Mucosa of stomach (tissue), 1 donor: ENCODE data around the gene ANTXR1.

Experiments used
- H3K27me3 ChIP-seq: one replicate; pipeline ENCODE4 v1.7.0; 2013; ENCODE audit warnings: mild to moderate bottlenecking, low read length; ENCODE audit not compliant: control insufficient read depth, insufficient read depth
- H3K36me3 ChIP-seq: one replicate; pipeline ENCODE4 v1.7.0; 2013; ENCODE audit warnings: low read length; ENCODE audit not compliant: control insufficient read depth, insufficient read depth
- H3K4me1 ChIP-seq: one replicate; pipeline ENCODE4 v1.7.0; 2013; ENCODE audit warnings: mild to moderate bottlenecking, low read length; ENCODE audit not compliant: control insufficient read depth, insufficient read depth
- H3K4me3 ChIP-seq: one replicate; pipeline ENCODE4 v1.7.0; 2013; ENCODE audit warnings: low read length
- H3K9ac ChIP-seq: one replicate; pipeline ENCODE4 v1.7.0; 2013; ENCODE audit warnings: mild to moderate bottlenecking, low read length, moderate library complexity
- H3K9me3 ChIP-seq: one replicate; pipeline ENCODE4 v1.7.0; 2013; ENCODE audit warnings: mild to moderate bottlenecking, low read length, moderate library complexity; ENCODE audit not compliant: control insufficient read depth
- donor health status: Pancreatic carcinoma.

Gene ANTXR1

DNA sequence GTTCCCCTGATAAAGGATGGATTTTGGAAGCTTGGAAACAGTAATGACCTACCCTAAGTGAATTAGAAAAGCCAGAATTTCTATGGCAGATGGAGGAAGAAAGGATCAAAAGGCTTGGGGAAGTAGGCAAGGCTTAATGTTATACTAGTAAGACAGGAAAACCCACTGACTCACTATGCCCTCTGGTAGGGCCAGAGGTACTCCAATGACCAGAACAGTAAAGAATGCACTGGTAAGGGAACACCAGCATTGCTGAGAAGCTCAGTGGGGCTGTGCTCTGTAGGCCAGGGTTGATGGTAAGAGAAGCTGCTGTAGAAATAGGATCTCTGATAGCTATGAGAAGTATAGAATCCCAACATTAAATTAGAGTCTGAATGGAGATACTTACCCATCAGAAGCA lies 247.7 kb downstream of the ANTXR1 start:
- Histone ChIP-seq H3K9me3 (peaks cover 7% of the 10 kb centered on the region), H3K9ac (no peak overlapping the region), H3K4me1 (no peaks in the 10 kb centered on the region), H3K4me3 (no peak overlapping the region), H3K36me3 (no peaks in the 10 kb centered on the region), H3K27me3 (peaks cover 5% of the 10 kb centered on the region)

DNA sequence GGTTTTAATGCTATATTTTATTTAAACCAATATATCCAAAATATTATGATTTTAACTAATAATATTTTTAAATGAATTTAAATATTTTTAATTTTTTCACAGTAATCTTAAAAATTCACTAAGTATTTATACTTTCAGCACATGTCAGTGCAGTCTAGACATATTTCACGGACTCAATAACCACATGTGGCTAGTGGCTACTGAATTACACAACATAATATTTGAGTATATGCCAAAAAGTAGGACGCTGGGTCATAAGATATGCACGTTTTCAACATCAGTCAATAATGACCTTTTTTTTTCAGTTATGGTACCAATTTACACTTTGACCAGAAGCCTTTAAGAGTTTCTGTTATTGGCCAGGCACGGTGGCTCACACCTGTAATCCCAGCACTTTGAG lies 256.4 kb downstream of the ANTXR1 start:
- Histone ChIP-seq H3K9me3 (no peaks in the 10 kb centered on the region), H3K27me3 (no peaks in the 10 kb centered on the region), H3K4me1 (peaks cover 4% of the 10 kb centered on the region), H3K4me3 (no peak overlapping the region), H3K9ac (no peak overlapping the region), H3K36me3 (no peaks in the 10 kb centered on the region)

GRCh38 chr2:69271831-69272257 lies 258.9 kb downstream of the ANTXR1 start:
- no peaks in the 10 kb centered on the region for H3K9me3 ChIP-seq

GRCh38 chr2:69272803-69273471 lies 260.0 kb downstream of the ANTXR1 start:
- Histone ChIP-seq H3K4me3 (no peak overlapping the region), H3K9me3 (no peaks in the 10 kb centered on the region), H3K27me3 (no peaks in the 10 kb centered on the region), H3K9ac (no peak overlapping the region), H3K36me3 (no peaks in the 10 kb centered on the region), H3K4me1 (peaks cover 4% of the 10 kb centered on the region)

More at GRCh38 chr2:69271831-69272257, 258.9 kb downstream of the ANTXR1 start:
- Histone ChIP-seq H3K9ac (no peak overlapping the region), H3K4me3 (no peak overlapping the region), H3K4me1 (peaks cover 4% of the 10 kb centered on the region), H3K36me3 (no peaks in the 10 kb centered on the region), H3K27me3 (no peaks in the 10 kb centered on the region)

DNA sequence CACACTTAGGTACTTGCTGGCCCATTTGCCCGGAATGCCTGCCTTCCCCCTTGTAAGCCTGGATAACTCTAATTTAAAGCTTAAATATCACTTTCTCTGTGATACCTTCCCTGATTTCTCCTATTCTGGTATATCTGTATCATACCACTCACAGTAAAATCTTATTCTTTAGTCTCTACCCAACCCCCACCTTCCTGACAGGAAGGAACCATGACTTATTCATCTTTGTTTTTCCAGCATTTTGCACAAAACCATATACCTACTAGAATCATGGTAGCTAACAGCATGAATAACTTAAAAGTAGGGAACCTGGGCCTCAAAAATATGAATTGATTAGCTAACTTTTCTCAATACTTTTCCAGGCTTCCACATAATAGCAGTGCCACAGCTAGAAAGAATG lies 262.5 kb downstream of the ANTXR1 start:
- H3K9ac ChIP-seq = no peak overlapping the region
- no peaks in the 10 kb centered on the region for H3K36me3 ChIP-seq
- no peak overlapping the region for H3K4me3 ChIP-seq
- H3K27me3 ChIP-seq = no peaks in the 10 kb centered on the region
- H3K4me1 ChIP-seq = peaks cover 4% of the 10 kb centered on the region
- no peaks in the 10 kb centered on the region for H3K9me3 ChIP-seq

DNA sequence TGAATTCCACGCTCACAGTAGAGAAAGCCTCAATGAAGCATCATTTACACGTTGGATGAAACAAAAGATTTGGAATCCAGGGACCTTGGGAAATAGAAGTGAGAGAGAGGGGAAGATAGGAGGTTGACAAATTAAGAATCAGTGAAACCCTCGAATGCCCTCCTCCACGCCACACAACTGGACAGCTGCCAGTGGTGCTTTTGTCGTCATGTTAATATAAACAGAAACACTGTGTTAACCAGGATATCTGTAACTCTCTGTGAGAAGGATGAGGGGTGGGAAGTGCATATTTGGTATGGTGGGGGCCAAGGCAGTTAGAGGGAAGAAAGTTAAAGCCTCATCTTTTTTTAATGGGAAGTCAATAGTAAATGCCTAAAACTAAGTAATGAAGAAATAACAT lies 265.4 kb downstream of the ANTXR1 start:
- H3K36me3 ChIP-seq = no peaks in the 10 kb centered on the region
- no peaks in the 10 kb centered on the region for H3K9me3 ChIP-seq
- H3K9ac ChIP-seq = no peak overlapping the region
- H3K4me1 ChIP-seq = no peaks in the 10 kb centered on the region
- no peak overlapping the region for H3K4me3 ChIP-seq
- H3K27me3 ChIP-seq = no peaks in the 10 kb centered on the region

DNA sequence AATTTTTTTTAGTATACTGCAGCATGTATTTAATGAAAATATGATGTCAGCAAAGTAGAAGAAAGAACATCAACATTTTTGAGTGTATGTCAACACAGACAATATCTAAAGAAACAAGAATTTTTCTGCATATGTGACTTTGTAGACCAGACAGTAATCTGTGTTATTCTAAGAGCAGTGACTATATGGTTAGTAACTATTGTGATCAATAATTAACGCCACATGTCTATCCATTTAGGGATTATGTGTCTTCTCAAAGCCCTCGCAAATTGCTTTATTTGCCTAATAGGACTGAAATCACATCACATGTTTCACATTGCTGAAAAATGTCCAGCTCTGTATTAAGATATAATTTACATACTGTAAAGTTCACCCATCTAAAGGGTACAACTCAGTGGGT lies 266.2 kb downstream of the ANTXR1 start:
- H3K36me3 ChIP-seq = no peaks in the 10 kb centered on the region
- H3K9me3 ChIP-seq = no peaks in the 10 kb centered on the region
- no peaks in the 10 kb centered on the region for H3K27me3 ChIP-seq
- no peaks in the 10 kb centered on the region for H3K4me1 ChIP-seq
- no peak overlapping the region for H3K9ac ChIP-seq
- H3K4me3 ChIP-seq = no peak overlapping the region

- no peaks in the 10 kb centered on the region for H3K4me1 ChIP-seq
- no peak overlapping the region for H3K4me3 ChIP-seq
- no peaks in the 10 kb centered on the region for H3K27me3 ChIP-seq
- H3K9ac ChIP-seq = no peak overlapping the region
- no peaks in the 10 kb centered on the region for H3K9me3 ChIP-seq
- H3K36me3 ChIP-seq = no peaks in the 10 kb centered on the region
Observed at GRCh38 chr2:69279931-69280681, 267.1 kb downstream of the ANTXR1 start.

DNA sequence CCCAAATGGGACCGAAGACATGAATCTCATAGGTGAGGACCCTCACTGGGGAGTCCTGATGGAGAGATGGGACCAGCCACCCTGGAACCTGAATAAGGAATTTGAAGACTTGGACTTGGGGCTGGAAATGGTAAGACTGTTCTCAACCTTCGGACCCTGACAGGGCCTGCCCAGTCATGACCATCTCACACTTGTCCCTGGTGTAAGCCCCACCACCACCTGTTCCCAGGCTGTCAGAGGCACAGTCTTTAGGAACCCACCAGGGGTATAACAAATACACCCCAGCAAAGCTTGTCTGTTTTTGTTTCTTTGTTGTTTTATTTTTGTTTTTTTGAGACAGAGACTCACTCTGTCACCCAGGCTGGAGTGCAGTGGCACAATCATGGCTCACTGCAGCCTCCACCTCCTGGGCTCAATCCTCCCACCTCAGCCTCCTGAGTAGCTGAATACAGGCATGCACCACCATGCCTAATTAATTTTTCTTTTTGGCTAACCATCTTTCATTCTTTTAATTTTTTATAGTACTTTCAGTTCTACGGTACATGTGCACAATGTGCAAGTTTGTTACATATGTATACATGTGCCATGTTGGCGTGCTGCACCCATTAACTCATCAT lies 267.9 kb downstream of the ANTXR1 start:
- no peaks in the 10 kb centered on the region for H3K4me1 ChIP-seq
- no peaks in the 10 kb centered on the region for H3K27me3 ChIP-seq
- no peak overlapping the region for H3K9ac ChIP-seq
- no peaks in the 10 kb centered on the region for H3K9me3 ChIP-seq
- H3K36me3 ChIP-seq = no peaks in the 10 kb centered on the region
- H3K4me3 ChIP-seq = no peak overlapping the region

DNA sequence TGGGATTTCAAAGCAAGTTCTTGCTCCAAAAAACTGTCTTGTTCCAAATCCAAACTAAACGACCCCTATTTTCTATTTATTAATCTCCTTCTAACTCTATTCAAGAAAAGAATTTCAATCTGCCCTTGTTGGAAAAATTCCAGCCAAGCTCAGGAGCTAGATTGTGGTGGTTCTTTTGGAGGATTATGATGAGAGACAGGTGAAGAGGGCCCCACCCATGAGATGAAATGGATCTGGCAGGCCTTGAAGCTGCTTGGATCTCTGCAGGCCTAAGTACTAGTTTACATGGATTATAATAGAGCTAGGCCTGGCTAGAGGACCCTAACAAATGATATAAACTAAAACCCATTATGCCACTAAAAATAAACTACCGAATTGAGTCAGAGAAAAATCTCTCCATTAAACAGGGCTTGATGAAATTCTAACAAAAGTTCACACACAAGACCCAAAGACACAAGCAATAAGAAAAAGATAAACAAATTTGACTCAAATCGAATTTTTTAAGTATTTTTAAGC lies 272.5 kb downstream of the ANTXR1 start:
- Histone ChIP-seq H3K36me3 (no peaks in the 10 kb centered on the region), H3K27me3 (no peaks in the 10 kb centered on the region), H3K9ac (no peak overlapping the region), H3K9me3 (no peaks in the 10 kb centered on the region), H3K4me3 (no peak overlapping the region), H3K4me1 (no peaks in the 10 kb centered on the region)

DNA sequence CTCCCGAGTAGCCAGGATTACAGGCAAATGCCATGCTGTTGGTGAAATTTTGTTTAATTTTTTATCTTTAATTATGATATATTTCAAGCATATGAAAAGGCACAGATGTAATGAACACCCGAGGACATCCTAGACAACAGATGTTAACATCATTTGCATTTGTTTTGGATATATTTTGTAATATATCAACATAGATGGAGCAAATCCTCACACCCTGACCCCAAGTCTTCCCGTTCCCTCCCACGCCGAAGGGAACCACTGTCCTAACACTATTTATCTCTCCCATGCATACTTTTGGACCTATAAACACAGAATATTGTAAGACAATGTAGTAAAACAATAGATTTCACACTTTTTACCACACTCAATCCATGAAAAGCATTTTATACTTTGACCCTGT lies 274.6 kb downstream of the ANTXR1 start:
- no peaks in the 10 kb centered on the region for H3K36me3 ChIP-seq
- no peak overlapping the region for H3K4me3 ChIP-seq
- H3K9ac ChIP-seq = no peak overlapping the region
- no peaks in the 10 kb centered on the region for H3K9me3 ChIP-seq
- H3K27me3 ChIP-seq = no peaks in the 10 kb centered on the region
- H3K4me1 ChIP-seq = peaks cover 9% of the 10 kb centered on the region

DNA sequence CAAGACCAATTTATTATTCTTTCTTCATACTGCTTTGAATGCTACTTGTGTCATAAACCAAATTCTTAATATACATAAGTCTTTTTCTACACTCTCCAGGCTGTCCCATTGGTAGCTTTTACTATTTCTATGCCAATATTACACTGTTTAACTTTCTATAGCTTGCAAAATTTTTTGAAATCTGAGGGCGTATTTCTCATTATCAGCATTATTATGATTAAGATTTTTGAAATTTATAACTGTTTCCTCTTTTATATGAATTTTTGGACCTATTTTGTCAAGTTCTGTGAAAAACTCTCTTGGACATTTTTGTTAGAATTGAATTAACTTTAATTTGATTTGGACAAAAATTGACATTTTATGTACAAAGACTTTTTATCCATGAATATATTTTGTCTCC lies 275.4 kb downstream of the ANTXR1 start:
- Histone ChIP-seq H3K4me3 (no peak overlapping the region), H3K9ac (no peak overlapping the region)

More for the DNA sequence above, 275.4 kb downstream of the ANTXR1 start:
- no peaks in the 10 kb centered on the region for H3K36me3 ChIP-seq
- no peaks in the 10 kb centered on the region for H3K27me3 ChIP-seq
- H3K9me3 ChIP-seq = no peaks in the 10 kb centered on the region
- peaks cover 9% of the 10 kb centered on the region for H3K4me1 ChIP-seq
